ENCODE data around the gene APOL6.
A peak's percentile ranks its signal among the peaks of the same experiment; 100 is the strongest.

APOL6 gene

DNA sequence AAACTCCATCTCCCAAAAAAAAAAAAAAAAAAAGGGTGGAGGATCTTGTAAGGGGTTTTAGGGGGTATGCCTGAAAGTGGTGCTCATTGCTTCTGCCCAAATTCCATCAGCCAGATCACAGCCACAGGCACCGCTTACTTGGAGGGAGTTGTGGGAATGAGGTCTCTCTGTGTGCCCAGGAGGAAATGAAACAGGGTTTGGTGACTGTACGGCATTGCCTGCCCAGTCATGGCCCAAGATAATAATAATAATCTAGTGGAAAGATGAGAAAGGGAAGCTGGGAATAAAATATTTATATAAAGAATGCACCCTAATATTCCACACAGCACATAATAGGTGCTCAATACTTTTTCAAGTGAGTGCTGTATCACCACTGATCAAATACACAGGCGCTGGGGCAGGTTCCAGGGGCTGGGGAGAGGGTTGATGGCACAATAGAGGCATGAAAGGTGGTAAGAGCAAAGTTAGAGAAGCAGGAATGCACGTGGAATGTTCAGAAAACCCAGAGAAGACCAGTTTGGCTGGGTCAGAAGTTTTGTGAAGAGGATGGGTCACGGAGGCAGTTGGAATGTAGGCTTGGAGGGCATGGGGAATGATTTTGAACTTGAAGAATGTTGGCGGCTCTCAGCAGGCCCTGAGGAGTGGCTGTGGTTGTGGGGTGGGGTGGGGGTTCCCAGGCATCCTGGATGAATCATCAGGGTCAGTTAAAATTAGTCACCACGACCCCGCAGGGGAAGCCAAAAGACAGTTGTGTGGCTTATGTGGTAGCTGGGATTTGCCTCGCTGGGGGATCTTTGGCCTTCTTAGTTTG, 18.6 kb upstream of the APOL6 start:
- peak; percentile 97 for DNase-seq (ENCODE audit: low read depth)
- H3K4me3 ChIP-seq (replicated peaks; ENCODE audit: low read depth, low read length): no peak overlapping the region
- no peak for TF ChIP-seq CTCF (IDR thresholded peaks at IDR 0.05; ENCODE audit: low read length, missing control alignments)

GRCh38 chr22:35630387-35630793, 17.9 kb upstream of the APOL6 start:
- peak; percentile 60 for DNase-seq (ENCODE audit: low read depth)
- H3K4me3 ChIP-seq (replicated peaks; ENCODE audit: low read depth, low read length): no peak overlapping the region
- TF ChIP-seq CTCF (IDR thresholded peaks at IDR 0.05; ENCODE audit: low read length, missing control alignments): no peak

DNA sequence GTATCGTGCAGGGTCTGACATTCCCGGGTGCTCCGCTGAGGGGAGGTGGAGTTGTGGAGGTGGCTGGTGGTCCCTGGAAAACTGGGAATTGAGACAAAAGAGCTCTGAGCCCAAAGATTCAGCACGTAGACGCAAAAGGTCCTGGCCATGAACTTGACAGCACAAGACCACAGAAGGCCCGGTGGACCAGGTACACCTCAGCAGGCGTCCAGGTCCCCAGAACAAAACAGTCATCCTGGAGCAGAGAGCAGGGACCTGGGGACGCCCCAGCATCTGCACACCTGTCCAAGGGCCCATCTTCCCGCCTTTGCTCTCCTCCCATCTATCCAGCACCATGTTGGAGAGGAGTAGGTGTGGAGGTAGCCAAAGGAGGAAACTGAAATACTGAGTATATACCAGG, 17.4 kb upstream of the APOL6 start:
- no peak for TF ChIP-seq CTCF (IDR thresholded peaks at IDR 0.05; ENCODE audit: low read length, missing control alignments)
- no peak for DNase-seq (ENCODE audit: low read depth)
- H3K4me3 ChIP-seq (replicated peaks; ENCODE audit: low read depth, low read length): no peak overlapping the region

GRCh38 chr22:35631597-35631996, 16.6 kb upstream of the APOL6 start:
- peak; percentile 56 for DNase-seq (ENCODE audit: low read depth)
- peak; percentile 57 for TF ChIP-seq CTCF (IDR thresholded peaks at IDR 0.05; ENCODE audit: low read length, missing control alignments)
- no peak overlapping the region for H3K4me3 ChIP-seq (replicated peaks; ENCODE audit: low read depth, low read length)

DNA sequence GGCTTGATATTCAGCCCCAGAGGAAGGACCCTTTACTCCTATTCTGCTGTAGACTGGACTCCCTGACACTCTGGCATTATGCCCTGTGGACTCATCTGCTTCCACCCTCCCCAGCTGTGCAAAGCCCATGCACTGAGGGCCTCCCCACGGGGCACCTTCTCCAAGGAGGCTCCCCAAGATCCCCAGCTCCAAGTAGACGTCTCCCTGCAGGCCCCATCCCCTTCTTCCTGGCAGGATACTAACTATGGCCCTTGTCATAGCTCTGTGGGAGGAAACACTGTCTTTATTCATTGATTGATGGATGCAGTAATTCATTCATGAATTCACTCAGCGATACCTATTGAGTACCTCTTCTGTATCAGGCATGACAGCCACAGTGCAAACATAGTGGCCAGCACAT, 15.3 kb upstream of the APOL6 start:
- no peak for TF ChIP-seq CTCF (IDR thresholded peaks at IDR 0.05; ENCODE audit: low read length, missing control alignments)
- no peak for DNase-seq (ENCODE audit: low read depth)
- no peak overlapping the region for H3K4me3 ChIP-seq (replicated peaks; ENCODE audit: low read depth, low read length)

- DNase-seq (ENCODE audit: low read depth): no peak
- no peak for TF ChIP-seq CTCF (IDR thresholded peaks at IDR 0.05; ENCODE audit: low read length, missing control alignments)
- H3K4me3 ChIP-seq (replicated peaks; ENCODE audit: low read depth, low read length): no peak overlapping the region
Measured at GRCh38 chr22:35633520-35633919, 14.7 kb upstream of the APOL6 start.

DNA sequence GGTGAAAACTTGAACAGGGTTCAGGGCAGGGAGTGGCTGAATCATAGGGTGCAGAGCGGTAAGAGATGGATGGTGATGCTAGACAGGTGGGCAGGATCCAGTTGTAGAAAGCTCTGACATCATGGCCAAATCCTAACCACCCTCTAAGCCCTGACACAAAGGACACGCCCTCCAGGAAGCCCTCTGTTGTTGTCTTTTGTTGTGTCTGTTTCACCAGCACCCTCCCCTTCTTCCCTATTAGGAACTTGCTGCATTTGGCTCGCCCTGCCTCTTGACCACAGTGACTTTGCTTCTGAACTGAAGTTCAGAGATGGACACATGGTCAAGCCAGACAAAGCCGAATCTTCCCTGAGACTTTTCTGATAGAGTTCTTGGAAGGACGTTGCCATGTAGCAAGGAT, 14.2 kb upstream of the APOL6 start:
- H3K4me3 ChIP-seq (replicated peaks; ENCODE audit: low read depth, low read length): no peak overlapping the region
- TF ChIP-seq CTCF (IDR thresholded peaks at IDR 0.05; ENCODE audit: low read length, missing control alignments): no peak
- no peak for DNase-seq (ENCODE audit: low read depth)
